Stomach (tissue), 4 donors: ENCODE measurements around the gene PTGER3.

ENCODE experiments used
- CTCF ChIP-seq, 7 experiments: fragments of 450-650 bp in 4 of 7; fragments of 200-600 bp in 3 of 7; sonication (generic) in 3 of 7; IDR thresholded peaks; one replicate each; pipeline ENCODE4 v1.5.1; 2016 to 2019; ENCODE audit warnings: antibody characterized with exemption in 7 of 7, control low read depth in 2 of 7, mild to moderate bottlenecking in 1 of 7
- POLR2A ChIP-seq, 4 donors: fragments of 450-650 bp; IDR thresholded peaks; one replicate each; pipeline ENCODE4 v1.6.1; 2016; ENCODE audit warnings: antibody characterized with exemption in 4 of 4, control low read depth in 2 of 4, mild to moderate bottlenecking in 1 of 4, moderate library complexity in 1 of 4
- POLR2AphosphoS5 ChIP-seq, 3 donors: sonication (generic); formaldehyde crosslinking; IDR thresholded peaks; one replicate each; pipeline ENCODE4 v1.6.1; 2016; ENCODE audit warnings: antibody characterized with exemption in 3 of 3

GRCh38 chr1:70997793-70998192 is 49.8 kb downstream of the PTGER3 start:
- no peak for TF ChIP-seq CTCF (IDR thresholded peaks at IDR 0.05)
- TF ChIP-seq POLR2AphosphoS5 (IDR thresholded peaks at IDR 0.05), result no peak
- TF ChIP-seq POLR2A (IDR thresholded peaks at IDR 0.05), result no peak
